Measurements from ENCODE around the gene LCN10.

GRCh38 chr9:136773386-136774044 is 30.8 kb upstream of the LCN10 start:
- TF ChIP-seq ESRRB (CRISPR knock-in tag; IDR thresholded peaks at IDR 0.05; ENCODE audit: borderline replicate concordance), result no peak
- peak; percentile 80 to 96 (median 81) for TF ChIP-seq YY1 (IDR thresholded peaks at IDR 0.05; ENCODE audit: borderline replicate concordance in 1 of 3, control insufficient read depth in 1 of 3, extremely low read depth in 1 of 3, insufficient read depth in 3 of 3, insufficient read length in 1 of 3, insufficient replicate concordance in 2 of 3, low read depth in 1 of 3, low read length in 2 of 3)
- no peak for TF ChIP-seq TAF1 (IDR thresholded peaks at IDR 0.05; ENCODE audit: control insufficient read depth, extremely low read depth, insufficient read depth, low read length, severe bottlenecking)
- no peak for TF ChIP-seq POU5F1 (IDR thresholded peaks at IDR 0.05; ENCODE audit: borderline replicate concordance, low read depth, low read length, partially characterized antibody)
- no peak for TF ChIP-seq ZNF639 (CRISPR knock-in tag; conservative IDR thresholded peaks at IDR 0.05 in 1 of 2, IDR thresholded peaks at IDR 0.05 in 1 of 2)
- no peak for TF ChIP-seq CREB1 (IDR thresholded peaks at IDR 0.05)
- TF ChIP-seq CREB1 (CRISPR knock-in tag; IDR thresholded peaks at IDR 0.05), result no peak
- no peak for TF ChIP-seq CTCF (IDR thresholded peaks at IDR 0.05 in 2 of 3, conservative IDR thresholded peaks at IDR 0.05 in 1 of 3; ENCODE audit: insufficient read depth in 2 of 3, low read depth in 1 of 3, low read length in 3 of 3)
- no peak for TF ChIP-seq ZNF133 (CRISPR knock-in tag; IDR thresholded peaks at IDR 0.05)
- TF ChIP-seq CBX2 (IDR thresholded peaks at IDR 0.05; ENCODE audit: insufficient read depth, low read length, poor library complexity, severe bottlenecking), result no peak
- TF ChIP-seq, protein P1, sequence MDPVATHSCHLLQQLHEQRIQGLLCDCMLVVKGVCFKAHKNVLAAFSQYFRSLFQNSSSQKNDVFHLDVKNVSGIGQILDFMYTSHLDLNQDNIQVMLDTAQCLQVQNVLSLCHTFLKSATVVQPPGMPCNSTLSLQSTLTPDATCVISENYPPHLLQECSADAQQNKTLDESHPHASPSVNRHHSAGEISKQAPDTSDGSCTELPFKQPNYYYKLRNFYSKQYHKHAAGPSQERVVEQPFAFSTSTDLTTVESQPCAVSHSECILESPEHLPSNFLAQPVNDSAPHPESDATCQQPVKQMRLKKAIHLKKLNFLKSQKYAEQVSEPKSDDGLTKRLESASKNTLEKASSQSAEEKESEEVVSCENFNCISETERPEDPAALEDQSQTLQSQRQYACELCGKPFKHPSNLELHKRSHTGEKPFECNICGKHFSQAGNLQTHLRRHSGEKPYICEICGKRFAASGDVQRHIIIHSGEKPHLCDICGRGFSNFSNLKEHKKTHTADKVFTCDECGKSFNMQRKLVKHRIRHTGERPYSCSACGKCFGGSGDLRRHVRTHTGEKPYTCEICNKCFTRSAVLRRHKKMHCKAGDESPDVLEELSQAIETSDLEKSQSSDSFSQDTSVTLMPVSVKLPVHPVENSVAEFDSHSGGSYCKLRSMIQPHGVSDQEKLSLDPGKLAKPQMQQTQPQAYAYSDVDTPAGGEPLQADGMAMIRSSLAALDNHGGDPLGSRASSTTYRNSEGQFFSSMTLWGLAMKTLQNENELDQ (CRISPR knock-in tag; IDR thresholded peaks at IDR 0.05; ENCODE audit: borderline replicate concordance), result no peak
- no peak for TF ChIP-seq ZNF263 (CRISPR knock-in tag; IDR thresholded peaks at IDR 0.05; ENCODE audit: borderline replicate concordance)
- TF ChIP-seq REST (IDR thresholded peaks at IDR 0.05; ENCODE audit: borderline replicate concordance), result peak; percentile 35; the same call in 1 of the 2 replicates
- TF ChIP-seq REST (CRISPR knock-in tag; IDR thresholded peaks at IDR 0.05; ENCODE audit: low read depth), result no peak
